Mesendoderm (in vitro differentiated cells): ENCODE data around the gene SCFD2.

Experiments
- DNase-seq: peaks from one replicate; pipeline ENCODE4 v3.0.0; 2013
- H2AK5ac ChIP-seq: 2 replicates; pipeline ENCODE4 v1.6.1; 2013; ENCODE audit warnings: low read length, inconsistent platforms
- H2BK120ac ChIP-seq: 2 replicates; pipeline ENCODE4 v1.6.1; 2013; ENCODE audit warnings: low read depth, mild to moderate bottlenecking, low read length, moderate library complexity, mixed read lengths
- H2BK15ac ChIP-seq: replicated peaks from 2 replicates; pipeline ENCODE4 v1.6.1; 2013; ENCODE audit warnings: low read depth, mild to moderate bottlenecking, moderate library complexity
- H2BK5ac ChIP-seq: 2 replicates; pipeline ENCODE4 v1.6.1; 2013; ENCODE audit warnings: low read length, inconsistent platforms
- H3K18ac ChIP-seq: 2 replicates; pipeline ENCODE4 v1.6.1; 2013; ENCODE audit warnings: mild to moderate bottlenecking, low read length, mixed read lengths
- H3K23ac ChIP-seq: one replicate; pipeline ENCODE4 v1.6.1; 2013; ENCODE audit warnings: low read length
- H3K27ac ChIP-seq: 2 replicates; pipeline ENCODE4 v1.5.1; 2013; ENCODE audit warnings: low read depth, mild to moderate bottlenecking, inconsistent platforms, low read length, moderate library complexity
- H3K27me3 ChIP-seq: 2 replicates; pipeline ENCODE4 v1.6.1; 2013; ENCODE audit warnings: low read length, control low read depth, mild to moderate bottlenecking, inconsistent platforms; ENCODE audit not compliant: insufficient read depth, poor library complexity
- H3K36me3 ChIP-seq: 2 replicates; pipeline ENCODE4 v1.6.1; 2013; ENCODE audit warnings: low read length, inconsistent platforms; ENCODE audit not compliant: control insufficient read depth, insufficient read depth
- H3K4ac ChIP-seq: one replicate; pipeline ENCODE4 v1.6.1; 2013; ENCODE audit warnings: low read depth, mild to moderate bottlenecking, low read length, moderate library complexity
- H3K4me1 ChIP-seq: 2 replicates; pipeline ENCODE4 v1.6.1; 2013; ENCODE audit warnings: low read depth, low read length, inconsistent platforms; ENCODE audit not compliant: control insufficient read depth
- H3K4me2 ChIP-seq: 2 replicates; pipeline ENCODE4 v1.6.1; 2013; ENCODE audit warnings: low read length
- H3K4me3 ChIP-seq: 2 replicates; pipeline ENCODE4 v1.5.1; 2013; ENCODE audit warnings: mild to moderate bottlenecking, low read length
- H3K56ac ChIP-seq: one replicate; pipeline ENCODE4 v1.6.1; 2013; ENCODE audit warnings: low read length
- H3K79me1 ChIP-seq: 2 replicates; pipeline ENCODE4 v1.6.1; 2013; ENCODE audit warnings: low read length, inconsistent platforms
- H3K79me2 ChIP-seq: 2 replicates; pipeline ENCODE4 v1.6.1; 2013; ENCODE audit warnings: mild to moderate bottlenecking, low read length; ENCODE audit not compliant: control insufficient read depth, insufficient read depth
- H3K9ac ChIP-seq: 2 replicates; pipeline ENCODE4 v1.6.1; 2013; ENCODE audit warnings: low read length, inconsistent platforms
- H4K5ac ChIP-seq: one replicate; pipeline ENCODE4 v1.6.1; 2013; ENCODE audit warnings: low read length
- H4K8ac ChIP-seq: one replicate; pipeline ENCODE4 v1.6.1; 2013; ENCODE audit warnings: low read depth, mild to moderate bottlenecking, control low read depth, low read length, moderate library complexity
- WGBS: extraction: QIAGEN DNeasy Blood & Tissue Kit; methylation state at CpG from one replicate; pipeline ENCODE4 v1.1.7; 2013; ENCODE audit warnings: low lambda C conversion rate, missing lambda C conversion rate; ENCODE audit not compliant: insufficient coverage; ENCODE audit errors: extremely low coverage; 5-methylcytosine and 5-hydroxymethylcytosine counted together

The SCFD2 gene

DNA sequence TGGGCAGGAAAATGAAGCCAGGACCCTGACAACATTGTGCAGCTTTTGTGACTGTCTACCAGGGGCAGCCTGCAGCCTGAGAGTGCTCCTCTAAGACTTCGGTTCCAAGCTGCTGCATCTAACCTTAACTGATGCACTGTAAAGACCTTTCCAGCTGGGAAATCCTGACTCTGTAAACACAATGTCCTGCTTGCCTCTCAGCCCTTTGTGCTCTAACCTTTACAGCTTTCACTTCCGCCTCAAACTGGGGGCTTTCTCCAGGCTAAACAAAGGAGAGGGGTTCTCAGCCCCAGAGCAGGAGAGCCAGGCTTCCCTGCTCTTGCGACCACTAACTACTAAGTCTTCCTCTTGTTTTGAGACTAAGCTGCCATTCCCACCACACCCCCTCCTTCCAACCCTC is 523.1 kb downstream of the SCFD2 start:
- WGBS, result no CpG with 5 or more reads among the region's 3 CpGs
- no peak overlapping the region for H3K9ac ChIP-seq

DNA sequence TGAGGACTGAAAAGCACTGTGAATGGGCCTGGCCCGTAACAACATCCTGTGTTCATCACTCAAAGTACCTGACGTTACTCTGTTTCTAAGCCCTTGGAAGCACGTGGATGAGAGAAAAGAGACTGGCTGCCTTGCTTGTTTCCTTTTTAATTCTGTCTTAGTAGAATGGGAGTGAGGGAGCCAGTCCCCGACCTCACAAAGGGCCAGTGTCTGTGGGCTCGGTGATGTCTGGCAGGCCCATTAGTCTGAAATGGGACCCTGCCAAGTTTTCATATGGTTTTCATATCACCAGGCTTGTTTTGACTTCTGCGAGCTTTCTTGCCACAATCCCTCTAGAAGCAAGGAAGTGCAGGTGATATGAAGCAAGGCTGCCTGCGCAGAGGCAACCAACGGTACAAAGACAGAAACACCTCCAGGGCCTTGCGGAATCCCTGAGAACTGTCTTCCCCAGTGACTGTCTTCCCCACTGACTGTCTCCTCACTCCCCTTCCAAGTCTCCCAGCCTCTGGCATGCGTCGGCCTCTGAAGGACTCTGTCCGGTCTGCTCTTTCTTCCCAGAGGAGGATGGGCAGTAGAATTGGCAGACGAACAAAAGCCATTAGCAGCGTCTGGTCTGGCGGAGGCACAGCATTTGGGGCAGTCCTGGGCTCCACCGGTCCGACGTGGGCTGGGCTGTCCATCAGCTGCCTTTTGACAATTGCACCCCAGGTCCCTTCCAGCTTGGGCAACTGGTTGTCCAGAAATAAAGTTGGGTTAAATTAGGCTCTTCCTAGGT is 524.0 kb downstream of the SCFD2 start:
- Histone ChIP-seq H3K36me3 (no peaks in the 10 kb centered on the region), H3K27ac (no peak overlapping the region), H3K9ac (no peak overlapping the region), H3K79me1 (no peaks in the 10 kb centered on the region), H3K79me2 (no peaks in the 10 kb centered on the region), H3K18ac (no peak overlapping the region), H4K8ac (no peak overlapping the region), H4K5ac (no peak overlapping the region), H3K23ac (no peak overlapping the region), H3K4me3 (no peak overlapping the region), H3K27me3 (no peaks in the 10 kb centered on the region), H2AK5ac (no peak overlapping the region), H3K4me2 (no peak overlapping the region), H2BK120ac (peak overlapping the region; percentile 5), H2BK5ac (no peak overlapping the region), H3K56ac (peak overlapping the region; percentile 0), H3K4me1 (peaks cover 25% of the 10 kb centered on the region), H2BK15ac (peak overlapping the region; percentile 25), H3K4ac (peak overlapping the region; percentile 40)
- no CpG with 5 or more reads among the region's 18 CpGs for WGBS
- no peak for DNase-seq

More for the DNA sequence above, 523.1 kb downstream of the SCFD2 start:
- Histone ChIP-seq H3K27ac (no peak overlapping the region), H4K8ac (no peak overlapping the region), H3K4me3 (no peak overlapping the region), H3K79me2 (no peaks in the 10 kb centered on the region), H3K36me3 (no peaks in the 10 kb centered on the region), H3K18ac (no peak overlapping the region), H4K5ac (peak overlapping the region; percentile 64), H3K4ac (no peak overlapping the region), H2BK5ac (no peak overlapping the region), H2BK120ac (no peak overlapping the region), H3K23ac (no peak overlapping the region), H3K4me1 (peaks cover 20% of the 10 kb centered on the region), H3K27me3 (no peaks in the 10 kb centered on the region), H2AK5ac (no peak overlapping the region), H3K4me2 (no peak overlapping the region), H3K56ac (peak overlapping the region; percentile 17), H2BK15ac (no peak overlapping the region), H3K79me1 (no peaks in the 10 kb centered on the region)
- DNase-seq, result no peak

DNA sequence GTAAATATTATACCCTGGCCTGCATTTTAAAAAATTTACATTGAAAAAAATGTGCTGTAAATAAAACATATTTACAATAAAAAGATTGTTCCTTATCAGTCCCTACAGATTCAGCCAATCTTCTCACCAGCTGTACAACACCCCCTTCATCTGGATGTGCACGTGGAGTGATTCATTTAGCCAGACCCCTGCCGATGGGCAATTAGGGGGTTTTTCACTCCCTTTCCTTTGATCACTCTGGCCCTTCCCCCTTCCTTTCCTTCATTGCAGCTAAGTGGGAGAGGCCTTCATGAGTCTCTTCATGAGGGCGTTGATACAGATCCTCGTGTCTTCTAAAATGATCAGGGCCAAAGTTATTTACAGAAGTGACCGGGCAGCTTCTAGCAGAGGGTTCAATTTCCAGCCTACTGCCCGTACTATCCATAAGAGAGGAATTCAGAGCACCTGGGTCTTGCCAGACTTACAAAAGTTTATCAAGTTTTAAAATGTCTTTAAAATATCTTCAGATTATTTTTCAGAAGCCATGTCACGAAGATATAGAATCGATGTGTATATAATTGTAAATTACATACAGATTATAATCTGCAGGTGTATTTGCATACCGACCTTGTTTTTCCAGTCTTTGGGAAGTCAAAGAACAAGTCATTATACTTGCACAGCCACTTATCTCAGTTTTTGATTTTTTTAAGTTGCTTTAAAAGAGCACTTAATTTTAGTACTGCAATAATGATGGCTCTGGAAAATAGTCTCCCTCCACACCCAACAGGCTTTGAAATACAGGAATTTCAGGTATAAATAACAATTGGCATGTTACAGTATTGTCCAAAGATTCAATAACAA is 525.1 kb downstream of the SCFD2 start:
- Histone ChIP-seq H3K9ac (no peak overlapping the region), H3K27me3 (no peaks in the 10 kb centered on the region), H3K4me3 (no peak overlapping the region), H3K4me1 (peaks cover 34% of the 10 kb centered on the region), H3K36me3 (no peaks in the 10 kb centered on the region), H2BK5ac (no peak overlapping the region), H3K23ac (no peak overlapping the region), H3K27ac (no peak overlapping the region), H3K79me1 (no peaks in the 10 kb centered on the region), H2BK120ac (no peak overlapping the region), H3K79me2 (no peaks in the 10 kb centered on the region), H3K56ac (no peak overlapping the region), H2AK5ac (no peak overlapping the region), H2BK15ac (no peak overlapping the region), H3K4me2 (no peak overlapping the region), H4K5ac (no peak overlapping the region), H4K8ac (no peak overlapping the region), H3K18ac (no peak overlapping the region), H3K4ac (no peak overlapping the region)
- DNase-seq, result peak; percentile 63
- no CpG with 5 or more reads among the region's 9 CpGs for WGBS

DNA sequence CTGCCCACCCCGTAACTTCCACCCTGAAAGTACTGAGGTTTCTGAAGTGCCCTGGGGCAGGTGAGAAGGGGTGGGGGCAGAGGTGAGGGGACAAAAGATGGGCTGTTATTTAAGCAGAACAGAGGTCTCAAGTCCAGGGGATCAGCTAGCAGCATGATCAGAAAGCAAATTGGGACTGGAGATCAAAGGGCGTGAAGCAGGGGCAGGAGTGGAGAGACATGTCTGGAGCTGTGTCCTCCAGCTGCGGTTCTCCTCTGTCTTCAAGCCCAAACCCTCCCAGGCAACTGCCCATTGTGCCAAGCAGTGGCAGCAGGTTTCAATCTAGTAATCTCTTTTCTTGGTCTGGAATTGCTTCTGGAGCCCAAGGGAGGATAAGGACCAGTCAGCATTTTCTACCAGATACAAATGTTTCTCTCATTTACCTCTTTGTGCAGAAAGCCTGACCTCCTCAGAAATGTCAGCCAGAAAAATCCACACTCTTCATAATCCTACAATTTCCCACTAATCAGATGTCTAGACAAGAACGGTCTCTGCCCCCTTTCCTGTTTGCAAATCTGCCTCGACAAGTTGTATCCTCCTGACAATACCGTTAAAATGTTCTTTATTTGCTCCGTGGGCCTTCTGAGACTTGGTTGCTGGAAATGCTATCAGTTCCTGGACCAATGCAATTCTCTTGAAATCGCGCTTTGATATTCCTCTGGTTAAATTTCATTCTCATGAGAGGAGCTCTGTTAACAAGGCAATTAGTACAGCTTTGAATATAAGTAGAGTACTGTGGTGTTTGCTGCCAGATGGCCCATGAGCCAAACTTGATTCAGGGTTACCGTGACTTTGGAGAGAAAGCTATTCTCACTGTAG is 526.9 kb downstream of the SCFD2 start:
- Histone ChIP-seq H3K79me1 (no peaks in the 10 kb centered on the region), H4K5ac (no peak overlapping the region), H3K56ac (peak overlapping the region; percentile 36), H3K9ac (no peak overlapping the region), H3K27me3 (no peaks in the 10 kb centered on the region), H3K27ac (peak overlapping the region; percentile 25), H3K4me1 (peaks cover 39% of the 10 kb centered on the region), H3K18ac (peak overlapping the region; percentile 56), H3K79me2 (no peaks in the 10 kb centered on the region), H2BK120ac (peak overlapping the region; percentile 55), H3K4me2 (no peak overlapping the region), H3K23ac (no peak overlapping the region), H2AK5ac (peak overlapping the region; percentile 14), H3K4me3 (no peak overlapping the region), H2BK15ac (peak overlapping the region; percentile 28), H2BK5ac (peak overlapping the region; percentile 15), H3K4ac (peak overlapping the region; percentile 63), H4K8ac (no peak overlapping the region), H3K36me3 (no peaks in the 10 kb centered on the region)
- whole genome bisulfite sequencing, result no CpG with 5 or more reads among the region's 10 CpGs
- DNase-seq, result peak; percentile 44

DNA sequence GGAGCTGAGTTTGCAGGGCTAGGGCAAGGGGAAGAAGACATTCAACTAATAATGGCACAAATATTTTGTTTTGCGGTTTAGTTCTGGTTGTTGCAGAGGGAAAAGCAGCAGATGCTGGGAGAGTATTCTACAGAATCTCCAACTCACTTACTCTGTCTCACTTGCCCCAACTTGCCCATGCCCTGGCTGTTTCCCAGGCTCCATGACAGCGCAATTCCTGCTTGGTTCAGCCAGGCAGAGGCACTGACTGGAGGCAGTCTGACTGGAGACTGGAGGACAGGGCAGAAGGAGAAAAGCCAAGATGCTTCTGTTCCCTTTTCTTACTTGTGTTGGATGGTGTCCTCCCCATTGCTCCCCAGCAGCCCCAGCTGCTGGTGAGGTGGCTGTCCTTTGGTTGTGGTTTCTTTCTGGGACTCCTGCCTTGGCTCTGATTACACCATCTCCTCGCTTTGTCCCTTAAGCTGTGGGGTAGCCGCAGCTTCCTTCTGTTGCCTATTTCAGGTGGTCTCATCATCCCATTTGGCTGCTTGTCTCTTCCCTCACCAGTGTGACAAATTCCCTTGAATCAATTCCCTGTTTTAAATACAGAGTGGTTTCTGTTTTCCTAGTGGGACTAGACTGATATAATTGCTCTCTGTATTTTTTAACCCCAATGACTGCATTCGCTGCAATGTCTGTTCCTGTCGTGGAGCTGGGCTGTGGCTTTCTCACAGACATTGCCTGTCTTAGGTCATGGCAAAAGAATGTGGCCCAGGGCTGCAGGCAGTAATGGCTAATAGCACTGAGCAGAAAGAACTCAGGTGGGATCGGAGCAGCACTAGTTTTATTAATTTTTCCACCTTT is 527.9 kb downstream of the SCFD2 start:
- Histone ChIP-seq H2BK5ac (peak overlapping the region; percentile 83), H2AK5ac (peak overlapping the region; percentile 85), H3K56ac (peak overlapping the region; percentile 61), H3K4me3 (no peak overlapping the region), H3K9ac (peak overlapping the region; percentile 31), H3K27me3 (no peaks in the 10 kb centered on the region), H4K8ac (no peak overlapping the region), H2BK120ac (peak overlapping the region; percentile 30), H3K4me1 (peaks cover 40% of the 10 kb centered on the region), H3K27ac (peak overlapping the region; percentile 25), H3K36me3 (no peaks in the 10 kb centered on the region), H3K18ac (peak overlapping the region; percentile 30), H3K23ac (no peak overlapping the region), H4K5ac (peak overlapping the region; percentile 56), H3K79me1 (no peaks in the 10 kb centered on the region), H3K4me2 (no peak overlapping the region), H3K4ac (peak overlapping the region; percentile 91), H3K79me2 (no peaks in the 10 kb centered on the region), H2BK15ac (no peak overlapping the region)
- WGBS, result no CpG with 5 or more reads among the region's 7 CpGs
- peak; percentile 93 for DNase-seq
